ENCODE data around the gene NPC1.

DNA sequence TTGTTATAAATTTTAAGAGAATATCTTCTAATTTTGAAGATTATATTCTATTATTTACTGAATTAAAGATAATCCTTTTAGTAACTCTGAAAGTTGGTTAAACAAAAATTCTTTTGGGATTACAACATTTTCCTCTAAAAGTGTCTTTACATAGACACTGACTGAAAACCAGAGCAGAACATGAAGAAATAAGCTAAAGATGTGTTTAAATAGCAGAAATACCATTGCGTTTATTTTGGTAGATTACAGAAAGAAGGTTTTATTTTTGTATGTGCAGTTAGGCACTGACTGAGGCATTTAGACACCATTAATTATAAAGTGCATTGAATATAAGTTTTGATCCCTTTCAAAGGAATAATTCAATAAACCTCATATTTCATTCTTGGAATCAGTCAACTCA lies 13.5 kb upstream of the NPC1 start:
- no peak for TF ChIP-seq CHD2 (IDR thresholded peaks at IDR 0.05; ENCODE audit: low read length, partially characterized antibody)
- no peak for TF ChIP-seq EHMT2 (IDR thresholded peaks at IDR 0.05; ENCODE audit: low read depth)
- no peak for TF ChIP-seq CTCF (IDR thresholded peaks at IDR 0.05)
- TF ChIP-seq POLR2A (IDR thresholded peaks at IDR 0.05; ENCODE audit: low read length): no peak

Data from A549 (cell line).